Measurements from ENCODE around the gene CXCL3. TPM values are rescaled to one million over a fixed set of nuclear protein-coding genes. Genes with fewer than 3 reads are reported as not detected.

Gene CXCL3
- polyA plus RNA-seq, 3 donors, result 0.10 to 0.30 (median 0.24) TPM

GRCh38 chr4:74056858-74057562 lies 18.5 kb upstream of the CXCL3 start:
- DNase-seq (ENCODE audit: extremely low read depth in 1 of 11, low read depth in 9 of 11, low spot score in 4 of 11), result no peak

- DNase-seq (ENCODE audit: extremely low read depth in 1 of 11, low read depth in 9 of 11, low spot score in 4 of 11), result no peak
Observed at GRCh38 chr4:74056114-74056857, 17.8 kb upstream of the CXCL3 start.

- DNase-seq (ENCODE audit: extremely low read depth in 1 of 11, low read depth in 9 of 11, low spot score in 4 of 11), result no peak
Observed at GRCh38 chr4:74055498-74055897, 17.0 kb upstream of the CXCL3 start.

GRCh38 chr4:74055096-74055495 lies 16.6 kb upstream of the CXCL3 start:
- DNase-seq (ENCODE audit: extremely low read depth in 1 of 11, low read depth in 9 of 11, low spot score in 4 of 11), result no peak

GRCh38 chr4:74054483-74055047 lies 16.1 kb upstream of the CXCL3 start:
- no peak for DNase-seq (ENCODE audit: extremely low read depth in 1 of 11, low read depth in 9 of 11, low spot score in 4 of 11)

GRCh38 chr4:74047152-74047551 lies 8.7 kb upstream of the CXCL3 start:
- DNase-seq (ENCODE audit: extremely low read depth in 1 of 11, low read depth in 9 of 11, low spot score in 4 of 11), result no peak

- DNase-seq (ENCODE audit: extremely low read depth in 1 of 11, low read depth in 9 of 11, low spot score in 4 of 11), result no peak
Observed at GRCh38 chr4:74045772-74046171, 7.3 kb upstream of the CXCL3 start.

GRCh38 chr4:74045247-74045646 lies 6.8 kb upstream of the CXCL3 start:
- DNase-seq (ENCODE audit: extremely low read depth in 1 of 11, low read depth in 9 of 11, low spot score in 4 of 11), result no peak

GRCh38 chr4:74044677-74045076 lies 6.2 kb upstream of the CXCL3 start:
- DNase-seq (ENCODE audit: extremely low read depth in 1 of 11, low read depth in 9 of 11, low spot score in 4 of 11), result no peak

- no peak for DNase-seq (ENCODE audit: extremely low read depth in 1 of 11, low read depth in 9 of 11, low spot score in 4 of 11)
Observed at GRCh38 chr4:74042681-74043080, 4.2 kb upstream of the CXCL3 start.

- DNase-seq (ENCODE audit: extremely low read depth in 1 of 11, low read depth in 9 of 11, low spot score in 4 of 11), result no peak
Observed at GRCh38 chr4:74041418-74041817, 2.9 kb upstream of the CXCL3 start.

GRCh38 chr4:74039315-74039763 lies 850 bp upstream of the CXCL3 start:
- DNase-seq (ENCODE audit: extremely low read depth in 1 of 11, low read depth in 9 of 11, low spot score in 4 of 11), result no peak

GRCh38 chr4:74038086-74038424 lies 434 bp downstream of the CXCL3 start:
- DNase-seq (ENCODE audit: extremely low read depth in 1 of 11, low read depth in 9 of 11, low spot score in 4 of 11), result peak in 3 of 11 donors; percentile 1 to 5 (median 2)

GRCh38 chr4:74037076-74037955 lies 1.2 kb downstream of the CXCL3 start:
- no peak for DNase-seq (ENCODE audit: extremely low read depth in 1 of 11, low read depth in 9 of 11, low spot score in 4 of 11)

- no peak for DNase-seq (ENCODE audit: extremely low read depth in 1 of 11, low read depth in 9 of 11, low spot score in 4 of 11)
Observed at GRCh38 chr4:74033739-74034138, 4.8 kb downstream of the CXCL3 start.

- DNase-seq (ENCODE audit: extremely low read depth in 1 of 11, low read depth in 9 of 11, low spot score in 4 of 11), result no peak
Observed at GRCh38 chr4:74032064-74032463, 6.4 kb downstream of the CXCL3 start.

GRCh38 chr4:74031576-74031975 lies 6.9 kb downstream of the CXCL3 start:
- DNase-seq (ENCODE audit: extremely low read depth in 1 of 11, low read depth in 9 of 11, low spot score in 4 of 11), result no peak

GRCh38 chr4:74030285-74030684 lies 8.2 kb downstream of the CXCL3 start:
- no peak for DNase-seq (ENCODE audit: extremely low read depth in 1 of 11, low read depth in 9 of 11, low spot score in 4 of 11)

GRCh38 chr4:74028504-74028903 lies 10.0 kb downstream of the CXCL3 start:
- DNase-seq (ENCODE audit: extremely low read depth in 1 of 11, low read depth in 9 of 11, low spot score in 4 of 11), result no peak
